A549 (cell line): ENCODE measurements around the gene ARL3.

Experiments used
- CHD2 ChIP-seq: fragments of 150-350 bp; IDR thresholded peaks from 2 replicates; pipeline ENCODE4 v1.6.1; 2014; ENCODE audit warnings: low read length; ENCODE audit not compliant: partially characterized antibody
- EP300 ChIP-seq, 2 experiments: fragments of >200 bp; sonication (Bioruptor Twin); formaldehyde crosslinking; IDR thresholded peaks; 2 replicates in 1 of 2; 3 replicates in 1 of 2; pipeline ENCODE4 v1.6.1; 2016 to 2017
- HEYL ChIP-seq: fragments of 250-450 bp; sonication (Bioruptor Pico); IDR thresholded peaks from 2 replicates; pipeline ENCODE4 v1.8.0; 2021; ENCODE audit warnings: mild to moderate bottlenecking, moderate library complexity
- HOXA7 ChIP-seq: fragments of 250-450 bp; sonication (Bioruptor Pico); IDR thresholded peaks from 2 replicates; pipeline ENCODE4 v1.5.0; 2020; ENCODE audit warnings: mild to moderate bottlenecking, moderate library complexity
- JUN ChIP-seq, 2 experiments: fragments of >200 bp; sonication (Bioruptor Twin); formaldehyde crosslinking; IDR thresholded peaks; 2 replicates in 1 of 2; 3 replicates in 1 of 2; pipeline ENCODE4 v1.6.1; 2016 to 2017
- KDM5A ChIP-seq: fragments of 200-600 bp; sonication (generic); IDR thresholded peaks from 2 replicates; pipeline ENCODE4 v1.6.1; 2016; ENCODE audit warnings: antibody characterized with exemption, mild to moderate bottlenecking
- POLR2A ChIP-seq: IDR thresholded peaks from 2 replicates; pipeline ENCODE4 v1.6.1; 2012; ENCODE audit warnings: mild to moderate bottlenecking, low read length
- RAD21 ChIP-seq, 2 experiments: fragments of >200 bp in 1 of 2; sonication (Bioruptor Twin) in 1 of 2; formaldehyde crosslinking in 1 of 2; IDR thresholded peaks in 1 of 2; conservative IDR thresholded peaks in 1 of 2; 2 replicates in 1 of 2; 3 replicates in 1 of 2; pipeline ENCODE4 v1.6.1; 2012 to 2018; ENCODE audit warnings: inconsistent platforms in 1 of 2
- REST ChIP-seq: fragments of 200-600 bp; sonication (generic); IDR thresholded peaks from 2 replicates; pipeline ENCODE4 v1.6.1; 2016; ENCODE audit warnings: antibody characterized with exemption, mild to moderate bottlenecking, moderate library complexity
- RFX5 ChIP-seq: fragments of 450-650 bp; IDR thresholded peaks from 2 replicates; pipeline ENCODE4 v1.7.1; 2014; ENCODE audit warnings: antibody characterized with exemption, mild to moderate bottlenecking, moderate library complexity
- RNF2 ChIP-seq: fragments of 200-600 bp; sonication (generic); IDR thresholded peaks from 2 replicates; pipeline ENCODE4 v1.6.1; 2016; ENCODE audit warnings: low read depth, mild to moderate bottlenecking, antibody characterized with exemption, moderate library complexity, borderline replicate concordance
- SMC3 ChIP-seq: fragments of >200 bp; sonication (Bioruptor Twin); formaldehyde crosslinking; IDR thresholded peaks from 3 replicates; pipeline ENCODE4 v1.6.1; 2018; ENCODE audit warnings: inconsistent platforms
- TF ChIP-seq, protein P1 (sequence below): fragments of >200 bp; sonication (Bioruptor Twin); formaldehyde crosslinking; IDR thresholded peaks from 3 replicates; pipeline ENCODE4 v1.5.1; 2016
- TF ChIP-seq, protein P2 (sequence below): IDR thresholded peaks from 2 replicates; pipeline ENCODE4 v1.6.1; 2012

DNA sequence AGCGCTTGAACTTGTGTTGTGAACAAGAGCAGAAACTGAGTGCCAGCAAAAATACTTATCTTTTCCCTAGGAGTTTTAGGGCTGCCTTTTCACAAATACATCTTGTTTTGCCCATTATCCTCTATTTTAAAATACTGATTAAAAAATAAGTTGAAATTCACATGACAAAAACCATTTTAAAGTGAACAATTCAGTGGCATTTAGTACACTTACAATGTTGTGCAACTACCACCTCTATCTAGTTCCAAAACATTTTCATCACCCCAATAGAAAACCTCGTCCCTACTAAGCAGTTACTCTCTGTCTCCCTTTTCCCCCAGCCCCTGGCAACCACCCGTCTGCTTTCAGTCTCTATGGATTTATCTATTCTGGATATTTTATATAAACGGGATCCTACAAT lies 31.0 kb upstream of the ARL3 start:
- TF ChIP-seq, protein P1, sequence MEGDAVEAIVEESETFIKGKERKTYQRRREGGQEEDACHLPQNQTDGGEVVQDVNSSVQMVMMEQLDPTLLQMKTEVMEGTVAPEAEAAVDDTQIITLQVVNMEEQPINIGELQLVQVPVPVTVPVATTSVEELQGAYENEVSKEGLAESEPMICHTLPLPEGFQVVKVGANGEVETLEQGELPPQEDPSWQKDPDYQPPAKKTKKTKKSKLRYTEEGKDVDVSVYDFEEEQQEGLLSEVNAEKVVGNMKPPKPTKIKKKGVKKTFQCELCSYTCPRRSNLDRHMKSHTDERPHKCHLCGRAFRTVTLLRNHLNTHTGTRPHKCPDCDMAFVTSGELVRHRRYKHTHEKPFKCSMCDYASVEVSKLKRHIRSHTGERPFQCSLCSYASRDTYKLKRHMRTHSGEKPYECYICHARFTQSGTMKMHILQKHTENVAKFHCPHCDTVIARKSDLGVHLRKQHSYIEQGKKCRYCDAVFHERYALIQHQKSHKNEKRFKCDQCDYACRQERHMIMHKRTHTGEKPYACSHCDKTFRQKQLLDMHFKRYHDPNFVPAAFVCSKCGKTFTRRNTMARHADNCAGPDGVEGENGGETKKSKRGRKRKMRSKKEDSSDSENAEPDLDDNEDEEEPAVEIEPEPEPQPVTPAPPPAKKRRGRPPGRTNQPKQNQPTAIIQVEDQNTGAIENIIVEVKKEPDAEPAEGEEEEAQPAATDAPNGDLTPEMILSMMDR, result no peak
- TF ChIP-seq KDM5A (no peak), HEYL (CRISPR knock-in tag) (no peak), CHD2 (no peak), RNF2 (no peak), REST (no peak), HOXA7 (no peak), POLR2A (no peak), EP300 (IDR thresholded peaks at IDR 0.05) (no peak), JUN (IDR thresholded peaks at IDR 0.05) (no peak), SMC3 (no peak), RAD21 (conservative IDR thresholded peaks at IDR 0.05 in 1 of 2, IDR thresholded peaks at IDR 0.05 in 1 of 2) (no peak), RFX5 (no peak)
- TF ChIP-seq, protein P2, sequence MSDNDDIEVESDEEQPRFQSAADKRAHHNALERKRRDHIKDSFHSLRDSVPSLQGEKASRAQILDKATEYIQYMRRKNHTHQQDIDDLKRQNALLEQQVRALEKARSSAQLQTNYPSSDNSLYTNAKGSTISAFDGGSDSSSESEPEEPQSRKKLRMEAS, result no peak
